Erythroblast (primary cell): Measurements from ENCODE around the gene INSC.

Experiments used
- GATA1 ChIP-seq: IDR thresholded peaks from 2 replicates; pipeline ENCODE4 v1.6.1; 2011; ENCODE audit warnings: low read depth, mild to moderate bottlenecking, control low read depth, low read length, moderate library complexity
- POLR2A ChIP-seq: IDR thresholded peaks from 2 replicates; pipeline ENCODE4 v1.6.1; 2011; ENCODE audit warnings: mild to moderate bottlenecking, low read length

- TF ChIP-seq POLR2A (no peak), GATA1 (no peak)
Measured at GRCh38 chr11:15170698-15171097, 56.0 kb downstream of the INSC start.
